SK-N-MC (cell line): ENCODE data around the gene ZNF593.

Experiments used
- EZH2 ChIP-seq: fragments of 200-600 bp; sonication (generic); IDR thresholded peaks from one replicate; pipeline ENCODE4 v1.6.1; 2017; ENCODE audit warnings: antibody characterized with exemption
- POLR2AphosphoS5 ChIP-seq: IDR thresholded peaks from 2 replicates; pipeline ENCODE4 v1.6.1; 2012; ENCODE audit warnings: mild to moderate bottlenecking, low read depth, low read length, borderline replicate concordance

- TF ChIP-seq POLR2AphosphoS5 (no peak), EZH2 (no peak)
Measured at GRCh38 chr1:26125946-26126320, 43.8 kb upstream of the ZNF593 start.
